Measurements from ENCODE around the gene TMEM81.

DNA sequence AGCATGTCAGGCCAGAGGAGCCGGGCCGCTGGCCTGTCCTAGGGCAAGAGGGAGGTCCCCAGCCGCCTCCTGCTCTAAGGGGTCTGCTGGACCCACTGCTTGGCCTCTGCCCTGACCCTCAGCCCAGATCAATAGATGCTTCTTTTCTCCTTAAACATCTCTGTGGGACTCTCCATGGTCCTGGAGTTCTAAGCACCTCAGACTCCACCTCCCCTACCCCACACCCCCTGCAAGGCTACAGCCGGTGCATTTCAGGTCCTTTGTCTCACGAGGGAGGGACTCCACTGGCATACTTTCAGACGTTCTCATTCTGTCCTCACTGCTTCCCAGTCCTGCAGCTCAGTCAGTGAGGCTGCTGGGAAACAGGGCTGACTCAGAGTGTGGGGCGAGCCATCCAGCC is 30.2 kb downstream of the TMEM81 start:
- TF ChIP-seq POLR2AphosphoS5 (IDR thresholded peaks at IDR 0.05) (no peak), POLR2A (IDR thresholded peaks at IDR 0.05) (no peak)
